Measurements from ENCODE around the gene GNAT2. TPM values are rescaled to one million over a fixed set of nuclear protein-coding genes. Genes with fewer than 3 reads are reported as not detected.

Gene GNAT2
- total and polyA plus RNA-seq, 10 of the 15 experiments (the other 5 are each of a cell fraction or from before 2014, with no cell fraction given), result 0.08 to 1.3 (median 0.41) TPM

GRCh38 chr1:109635862-109636200 is 16.4 kb upstream of the GNAT2 start (continued):
- TF ChIP-seq, protein P1, sequence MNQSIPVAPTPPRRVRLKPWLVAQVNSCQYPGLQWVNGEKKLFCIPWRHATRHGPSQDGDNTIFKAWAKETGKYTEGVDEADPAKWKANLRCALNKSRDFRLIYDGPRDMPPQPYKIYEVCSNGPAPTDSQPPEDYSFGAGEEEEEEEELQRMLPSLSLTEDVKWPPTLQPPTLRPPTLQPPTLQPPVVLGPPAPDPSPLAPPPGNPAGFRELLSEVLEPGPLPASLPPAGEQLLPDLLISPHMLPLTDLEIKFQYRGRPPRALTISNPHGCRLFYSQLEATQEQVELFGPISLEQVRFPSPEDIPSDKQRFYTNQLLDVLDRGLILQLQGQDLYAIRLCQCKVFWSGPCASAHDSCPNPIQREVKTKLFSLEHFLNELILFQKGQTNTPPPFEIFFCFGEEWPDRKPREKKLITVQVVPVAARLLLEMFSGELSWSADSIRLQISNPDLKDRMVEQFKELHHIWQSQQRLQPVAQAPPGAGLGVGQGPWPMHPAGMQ (IDR thresholded peaks at IDR 0.05; ENCODE audit: borderline replicate concordance), result no peak
- TF ChIP-seq EED (IDR thresholded peaks at IDR 0.05; ENCODE audit: low read depth) (no peak), ZBTB11 (CRISPR knock-in tag; IDR thresholded peaks at IDR 0.05) (no peak)

DNA sequence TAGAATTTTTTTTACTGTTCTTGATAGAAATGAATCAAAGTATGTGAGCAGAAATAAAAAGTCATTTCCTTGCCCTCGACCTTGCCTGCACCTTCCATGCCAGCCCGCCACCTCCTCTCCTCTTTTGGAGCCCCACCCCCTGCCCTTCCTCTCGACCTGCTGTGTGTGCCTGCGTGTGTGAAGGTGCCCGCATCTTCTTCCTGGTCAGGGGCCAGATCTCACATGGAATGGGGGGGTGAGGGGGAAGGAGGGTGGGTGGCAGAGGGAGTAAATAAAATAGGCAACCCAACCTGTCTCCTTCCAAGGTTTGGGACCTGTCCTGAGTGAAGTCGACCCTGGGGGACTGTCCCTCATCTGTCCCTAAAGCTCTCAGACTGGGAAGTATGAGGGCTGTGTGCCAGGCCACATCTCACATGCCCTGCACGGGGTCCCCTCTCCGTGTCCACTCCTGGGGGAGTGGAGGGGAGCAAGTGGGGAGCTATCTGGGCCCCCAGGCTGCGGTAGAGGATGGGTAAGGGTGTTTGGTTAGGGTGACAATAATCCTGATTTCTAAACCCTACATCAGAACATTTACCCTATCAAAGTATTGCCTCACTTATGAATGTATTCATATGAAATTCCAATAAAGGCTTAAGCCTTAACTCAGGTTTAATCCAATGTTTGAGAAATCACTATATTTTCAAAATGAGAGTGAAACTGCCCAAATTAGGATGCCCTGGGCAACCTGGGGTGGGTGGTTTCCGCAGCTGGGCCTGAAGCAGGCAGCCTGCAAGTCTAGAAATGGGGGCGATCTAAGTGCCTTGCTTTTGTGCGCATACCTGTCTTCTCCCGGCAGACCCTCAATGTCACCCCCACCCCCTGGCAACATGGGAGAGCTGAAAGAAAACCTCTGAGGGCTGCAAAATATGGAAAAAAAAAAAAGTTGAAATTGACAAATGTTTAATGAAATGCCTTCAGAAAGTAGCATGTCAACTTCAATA is 15.6 kb upstream of the GNAT2 start:
- peak overlapping the region; percentile 58 for H2AFZ ChIP-seq (ENCODE audit: control insufficient read depth, low read depth, low read length)
- no peaks in the 10 kb centered on the region for H3K27me3 ChIP-seq (replicated peaks in 1 of 2; ENCODE audit: control insufficient read depth in 2 of 2, insufficient read depth in 2 of 2, low read length in 1 of 2)
- peaks cover 8 to 12% of the 10 kb centered on the region in 2 experiments; a peak in 3 of 4 replicates for H3K36me3 ChIP-seq (ENCODE audit: control insufficient read depth in 2 of 2, insufficient read depth in 2 of 2, low read length in 1 of 2)
- peaks cover 14% of the 10 kb centered on the region for H3K4me1 ChIP-seq (ENCODE audit: control insufficient read depth, insufficient read depth, low read length)
- ChIA-PET SMC1A (ENCODE audit: uncharacterized antibody, unreplicated experiment) (interaction anchor here (0.5 to 9.1 kb wide), 6 partner anchors 17 to 351 kb away, joined by 3 to 117 read pairs (median 40); partner anchors contain the start of gene AHCYL1), POLR2A (interaction anchor here (1.6 to 1.9 kb wide), 2 partner anchors 11 to 89 kb away, joined by 6 to 8 read pairs; no protein-coding TSS in a partner anchor), RAD21 (ENCODE audit: unreplicated experiment) (interaction anchor here (1.0 to 7.3 kb wide), 6 partner anchors 13 to 349 kb away, joined by 3 to 106 read pairs (median 4); partner anchors contain the start of genes AHCYL1 and GSTM4), CTCF (interaction anchor here (0.6 to 10.7 kb wide), 13 partner anchors 19 to 350 kb away, joined by 3 to 299 read pairs (median 5); partner anchors contain the start of genes AHCYL1, GNAI3 and GSTM4)
- intact Hi-C loops (cut with micrococcal nuclease; ENCODE audit: unreplicated experiment), result no loop called here
- H3K79me2 ChIP-seq (ENCODE audit: control insufficient read depth, insufficient read depth, low read length), result no peaks in the 10 kb centered on the region
- no peak for FAIRE-seq
- H4K20me1 ChIP-seq (ENCODE audit: control insufficient read depth, insufficient read depth), result no peaks in the 10 kb centered on the region
- WGBS (ENCODE audit: insufficient coverage, insufficient replicate concordance, low lambda C conversion rate, missing lambda C conversion rate), result 1% methylated on average over 11 of the region's 13 CpGs
- peak overlapping the region; percentile 61 for H3K27ac ChIP-seq (ENCODE audit: control insufficient read depth, insufficient read depth)
- BruUV-seq (replicated peaks), result no TSS peak
- no peaks in the 10 kb centered on the region for H3K9me3 ChIP-seq (replicated peaks; ENCODE audit: control insufficient read depth, insufficient read depth, low read length)
- no peak for DNase-seq (ENCODE audit: low read depth, low spot score)
- TF ChIP-seq WRNIP1 (IDR thresholded peaks at IDR 0.05; ENCODE audit: borderline replicate concordance, low read depth, low read length) (no peak), TCF3 (IDR thresholded peaks at IDR 0.05; ENCODE audit: borderline replicate concordance, insufficient read depth, low read depth, low read length) (no peak), MEF2B (IDR thresholded peaks at IDR 0.05; ENCODE audit: partially characterized antibody, poor library complexity, severe bottlenecking) (no peak), MEF2A (IDR thresholded peaks at IDR 0.05; ENCODE audit: insufficient read depth, low read depth, low read length) (0 out of 2 replicates have a peak, but pooled peaks have one; percentile 32), BHLHE40 (IDR thresholded peaks at IDR 0.05; ENCODE audit: borderline replicate concordance in 1 of 2, low read depth in 2 of 2, low read length in 1 of 2) (0 out of 4 replicates have a peak, but pooled peaks of 1 of the 2 experiments have one; percentile 16), ZNF384 (IDR thresholded peaks at IDR 0.05; ENCODE audit: borderline replicate concordance, low read depth, low read length) (no peak), RUNX3 (IDR thresholded peaks at IDR 0.05; ENCODE audit: low read length) (0 out of 2 replicates have a peak, but pooled peaks have one; percentile 17)
- TF ChIP-seq, protein P2, sequence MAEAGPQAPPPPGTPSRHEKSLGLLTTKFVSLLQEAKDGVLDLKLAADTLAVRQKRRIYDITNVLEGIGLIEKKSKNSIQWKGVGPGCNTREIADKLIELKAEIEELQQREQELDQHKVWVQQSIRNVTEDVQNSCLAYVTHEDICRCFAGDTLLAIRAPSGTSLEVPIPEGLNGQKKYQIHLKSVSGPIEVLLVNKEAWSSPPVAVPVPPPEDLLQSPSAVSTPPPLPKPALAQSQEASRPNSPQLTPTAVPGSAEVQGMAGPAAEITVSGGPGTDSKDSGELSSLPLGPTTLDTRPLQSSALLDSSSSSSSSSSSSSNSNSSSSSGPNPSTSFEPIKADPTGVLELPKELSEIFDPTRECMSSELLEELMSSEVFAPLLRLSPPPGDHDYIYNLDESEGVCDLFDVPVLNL (IDR thresholded peaks at IDR 0.05; ENCODE audit: low read depth, low read length), result no peak
- peak; percentile 65 for ATAC-seq
- in situ Hi-C loops (cut with MboI), result no loop called here
- H3K4me2 ChIP-seq (ENCODE audit: control insufficient read depth, insufficient read depth), result peak overlapping the region; percentile 84
- H3K4me3 ChIP-seq, result no peak overlapping the region
- H3K9ac ChIP-seq (ENCODE audit: control insufficient read depth, insufficient read depth, low read length), result peak overlapping the region; percentile 37; the same call in 1 of the 2 replicates

All from GM12878 (cell line).